SK-N-SH (cell line): ENCODE results near the gene TMEM115. TPM values are rescaled to one million over a fixed set of nuclear protein-coding genes. Genes with fewer than 3 reads are reported as not detected.

Experiments used
- CTCF ChIA-PET: fragments of 300-600, 350-600 bp; formaldehyde crosslinking; extraction: SDS; loops from one replicate; lab custom pipeline; 2021; lab: Yijun Ruan, JAX
- POLR2A ChIA-PET: fragments of 350-600 bp; sonication (Branson Sonifier 250); formaldehyde crosslinking; extraction: SDS; loops from one replicate; lab custom pipeline; 2020; ENCODE audit warnings: antibody characterized with exemption, inconsistent platforms; lab: Yijun Ruan, JAX
- DNase-seq: peaks from one replicate; pipeline ENCODE4 v3.0.0; 2012
- H2AFZ ChIP-seq: fragments of 200-600 bp; sonication (generic); 2 replicates; pipeline ENCODE4 v1.8.1; 2016; ENCODE audit warnings: antibody characterized with exemption, mild to moderate bottlenecking, low read depth
- H3F3A ChIP-seq: fragments of 200-600 bp; sonication (generic); replicated peaks from 2 replicates; pipeline ENCODE3; 2016; ENCODE audit warnings: antibody characterized with exemption, mild to moderate bottlenecking; ENCODE audit not compliant: insufficient read depth
- H3K27ac ChIP-seq, 2 experiments: fragments of 200-500 bp in 1 of 2; fragments of 200-600 bp in 1 of 2; sonication (Bioruptor generic) in 1 of 2; sonication (generic), shearing (Covaris generic) in 1 of 2; 2 replicates each; pipeline versions ENCODE4 v1.5.1 to v1.6.1; 2014 to 2016; ENCODE audit warnings: low read depth in 2 of 2, inconsistent platforms in 1 of 2, low read length in 1 of 2, mild to moderate bottlenecking in 1 of 2, mixed read lengths in 1 of 2
- H3K27me3 ChIP-seq: fragments of 200-600 bp; sonication (generic), shearing (Covaris generic); 2 replicates; pipeline ENCODE4 v1.6.1; 2016; ENCODE audit warnings: mixed run types; ENCODE audit not compliant: insufficient read depth
- H3K36me3 ChIP-seq, 2 experiments: fragments of 200-500 bp in 1 of 2; fragments of 200-600 bp in 1 of 2; sonication (Bioruptor generic) in 1 of 2; sonication (generic) in 1 of 2; replicated peaks in 1 of 2; 2 replicates each; pipeline versions ENCODE3 to v1.5.1; 2014 to 2016; ENCODE audit warnings: low read length in 1 of 2, mild to moderate bottlenecking in 1 of 2; ENCODE audit not compliant: insufficient read depth in 2 of 2, control insufficient read depth in 1 of 2
- H3K4me1 ChIP-seq, 2 experiments: fragments of 200-500 bp in 1 of 2; fragments of 200-600 bp in 1 of 2; sonication (Bioruptor generic) in 1 of 2; sonication (generic), shearing (Covaris generic) in 1 of 2; 2 replicates each; pipeline versions ENCODE4 v1.5.1 to v1.6.1; 2014 to 2016; ENCODE audit warnings: low read depth in 1 of 2, low read length in 1 of 2, mixed run types in 1 of 2; ENCODE audit not compliant: insufficient read depth in 2 of 2, control insufficient read depth in 1 of 2
- H3K4me2 ChIP-seq: fragments of 200-600 bp; sonication (generic), shearing (Covaris generic); 2 replicates; pipeline ENCODE4 v1.6.1; 2017; ENCODE audit warnings: mixed run types
- H3K4me3 ChIP-seq, 2 experiments: fragments of 200-500 bp in 1 of 2; fragments of 200-600 bp in 1 of 2; sonication (Bioruptor generic) in 1 of 2; sonication (generic), shearing (Covaris generic) in 1 of 2; 2 replicates each; pipeline versions ENCODE4 v1.5.1 to v1.8.1; 2014 to 2016; ENCODE audit warnings: low read depth in 2 of 2, inconsistent platforms in 1 of 2, low read length in 1 of 2, mild to moderate bottlenecking in 1 of 2, mixed read lengths in 1 of 2, moderate library complexity in 1 of 2
- H3K79me2 ChIP-seq: fragments of 200-600 bp; sonication (generic); 2 replicates; pipeline ENCODE4 v1.8.1; 2017; ENCODE audit warnings: mild to moderate bottlenecking; ENCODE audit not compliant: insufficient read depth
- H3K9ac ChIP-seq: fragments of 200-600 bp; sonication (generic); 2 replicates; pipeline ENCODE4 v1.6.1; 2017; ENCODE audit warnings: mixed run types
- H3K9me2 ChIP-seq: fragments of 200-600 bp; sonication (generic); 2 replicates; pipeline ENCODE4 v1.6.1; 2017; ENCODE audit warnings: mixed run types
- H3K9me3 ChIP-seq: fragments of 200-600 bp; sonication (generic); 2 replicates; pipeline ENCODE4 v1.6.1; 2017; ENCODE audit warnings: mixed run types, mild to moderate bottlenecking, moderate library complexity
- H4K20me1 ChIP-seq: fragments of 200-600 bp; sonication (generic); 2 replicates; pipeline ENCODE4 v1.6.1; 2017; ENCODE audit warnings: mild to moderate bottlenecking, mixed run types; ENCODE audit not compliant: insufficient read depth
- CHD2 ChIP-seq: fragments of 150-350 bp; IDR thresholded peaks from 2 replicates; pipeline ENCODE4 v1.6.1; 2018; ENCODE audit warnings: low read length; ENCODE audit not compliant: partially characterized antibody
- ELF1 ChIP-seq: IDR thresholded peaks from 2 replicates; pipeline ENCODE4 v1.4.0; 2012
- EP300 ChIP-seq, 2 experiments: IDR thresholded peaks; 2 replicates each; pipeline versions ENCODE4 v1.4.0 to v1.6.1; 2012; ENCODE audit warnings: borderline replicate concordance in 1 of 2, low read depth in 1 of 2, low read length in 1 of 2
- EZH2phosphoT487 ChIP-seq: fragments of 200-600 bp; sonication (generic); IDR thresholded peaks from 2 replicates; pipeline ENCODE4 v1.6.1; 2017; ENCODE audit warnings: low read depth, mixed run types, mild to moderate bottlenecking, antibody characterized with exemption, moderate library complexity, borderline replicate concordance
- FOSL2 ChIP-seq: IDR thresholded peaks from 2 replicates; pipeline ENCODE4 v1.4.0; 2012; ENCODE audit warnings: low read depth, mild to moderate bottlenecking, moderate library complexity, borderline replicate concordance
- FOXM1 ChIP-seq: IDR thresholded peaks from 2 replicates; pipeline ENCODE4 v1.4.0; 2012; ENCODE audit warnings: low read depth, mild to moderate bottlenecking
- GABPA ChIP-seq: IDR thresholded peaks from 2 replicates; pipeline ENCODE4 v1.4.0; 2012; ENCODE audit warnings: low read depth, mild to moderate bottlenecking
- JUND ChIP-seq: IDR thresholded peaks from 2 replicates; pipeline ENCODE4 v1.4.0; 2012
- MEF2A ChIP-seq: IDR thresholded peaks from 2 replicates; pipeline ENCODE4 v1.4.0; 2012; ENCODE audit warnings: low read depth, borderline replicate concordance
- MXI1 ChIP-seq: IDR thresholded peaks from 2 replicates; pipeline ENCODE4 v1.6.1; 2012; ENCODE audit warnings: mild to moderate bottlenecking, low read depth, low read length, improper control_type of control experiment
- RAD21 ChIP-seq: IDR thresholded peaks from 2 replicates; pipeline ENCODE4 v1.6.1; 2012; ENCODE audit warnings: mild to moderate bottlenecking, low read length
- RFX5 ChIP-seq: IDR thresholded peaks from 2 replicates; pipeline ENCODE4 v1.6.1; 2012; ENCODE audit warnings: mild to moderate bottlenecking, improper control_type of control experiment, low read length
- RXRA ChIP-seq: IDR thresholded peaks from 2 replicates; pipeline ENCODE4 v1.4.0; 2012; ENCODE audit warnings: low read depth, mild to moderate bottlenecking, borderline replicate concordance
- SMC3 ChIP-seq: IDR thresholded peaks from 2 replicates; pipeline ENCODE4 v1.6.1; 2012; ENCODE audit warnings: low read depth, low read length, improper control_type of control experiment
- TCF12 ChIP-seq: IDR thresholded peaks from 2 replicates; pipeline ENCODE4 v1.4.0; 2012
- WGBS: methylation state at CpG from one replicate; pipeline ENCODE4 v1.1.6; 2017; ENCODE audit warnings: low lambda C conversion rate; 5-methylcytosine and 5-hydroxymethylcytosine counted together
- polyA plus RNA-seq, 3 experiments: library from polyadenylated mRNA; depleted of rRNA; stranded (reverse); fragments of >200 nt; gene quantifications; 2 replicates each; pipeline ENCODE4 v1.2.3, GENCODE V29; 2012
- TF ChIP-seq, protein P1 (sequence below): fragments of 150-350 bp; IDR thresholded peaks from 2 replicates; pipeline ENCODE4 v1.6.1; 2017; ENCODE audit warnings: antibody characterized with exemption, low read length, low read depth, borderline replicate concordance
- TF ChIP-seq, protein P2 (sequence below): IDR thresholded peaks from 2 replicates; pipeline ENCODE4 v1.4.0; 2012; ENCODE audit warnings: low read depth, borderline replicate concordance
- TF ChIP-seq, protein P3 (sequence below): IDR thresholded peaks from 2 replicates; pipeline ENCODE4 v1.4.0; 2012; ENCODE audit warnings: low read depth, borderline replicate concordance

Gene TMEM115
- polyA plus RNA-seq, 1 of the 3 experiments (the other 2 are of a cell fraction) = 47.8 TPM

DNA sequence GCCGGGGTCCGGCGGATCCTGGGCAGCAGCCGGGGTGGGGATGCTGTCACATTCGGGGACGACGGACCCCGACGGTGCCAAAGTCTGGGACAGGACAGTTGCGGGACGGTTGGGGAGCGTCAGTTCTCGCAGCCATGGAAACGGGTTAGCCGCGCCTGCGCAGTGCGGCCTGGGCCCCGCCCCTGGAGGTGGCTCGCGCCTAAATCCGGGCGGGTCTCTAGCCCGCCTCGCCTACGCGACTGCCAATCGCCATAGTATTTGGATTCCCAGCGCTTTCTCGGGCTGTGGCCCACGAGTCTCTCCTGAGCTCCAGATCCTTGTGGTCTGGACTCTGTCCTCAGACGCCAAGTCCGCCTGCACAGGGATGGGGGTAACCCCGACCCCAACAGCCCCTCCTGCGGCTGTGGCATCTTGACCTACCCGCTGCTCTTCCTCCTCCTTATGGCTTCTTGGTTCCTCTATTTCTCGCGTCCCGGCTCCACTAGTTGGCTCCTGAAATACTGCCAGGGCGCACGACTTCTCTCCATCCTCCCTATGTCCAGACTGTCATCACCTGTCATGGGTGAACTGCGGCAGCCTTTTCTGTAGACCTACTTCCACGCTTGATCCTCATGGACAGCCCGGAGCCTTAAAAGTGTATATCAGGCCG lies 13.6 kb downstream of the TMEM115 start, which contains the start of gene ZMYND10:
Gene ZMYND10 (minus strand): TSS at position 147 of the 649 bp plus-strand sequence. CDS start 153 bp downstream, outside the sequence.
- no peaks in the 10 kb centered on the region for H3K27me3 ChIP-seq
- no peak for TF ChIP-seq JUND
- TF ChIP-seq, all 33 proteins: peak for 0
- H2AFZ ChIP-seq = no peak within 1 kb of the TSS
- no peak within 1 kb of the TSS for H3K4me3 ChIP-seq
- H3K4me1 ChIP-seq = peaks cover 3 to 32% of the 10 kb centered on the region in 2 experiments; a peak in 1 of 4 replicates
- WGBS = 85% methylated on average over 30 of the region's 45 CpGs
- DNase-seq = no peak
- no peaks in the 10 kb centered on the region for H3K9me2 ChIP-seq
- ChIA-PET CTCF (interaction anchor here (1.0 to 6.0 kb wide), 12 partner anchors 11 to 268 kb away, joined by 3 to 45 read pairs (median 10); partner anchors contain the start of gene HYAL1), POLR2A (no interaction called here)
- no peak within 1 kb of the TSS for H3K4me2 ChIP-seq
- H3F3A ChIP-seq = peaks cover 3% of the 10 kb centered on the region
- H3K79me2 ChIP-seq = peaks cover 15% of the 10 kb centered on the region
- H3K27ac ChIP-seq = no peak within 1 kb of the TSS
- H3K9me3 ChIP-seq = no peaks in the 10 kb centered on the region
- no peak within 1 kb of the TSS for H3K9ac ChIP-seq
- H3K36me3 ChIP-seq = peaks cover 0 to 17% of the 10 kb centered on the region in 2 experiments
- no peaks in the 10 kb centered on the region for H4K20me1 ChIP-seq

DNA sequence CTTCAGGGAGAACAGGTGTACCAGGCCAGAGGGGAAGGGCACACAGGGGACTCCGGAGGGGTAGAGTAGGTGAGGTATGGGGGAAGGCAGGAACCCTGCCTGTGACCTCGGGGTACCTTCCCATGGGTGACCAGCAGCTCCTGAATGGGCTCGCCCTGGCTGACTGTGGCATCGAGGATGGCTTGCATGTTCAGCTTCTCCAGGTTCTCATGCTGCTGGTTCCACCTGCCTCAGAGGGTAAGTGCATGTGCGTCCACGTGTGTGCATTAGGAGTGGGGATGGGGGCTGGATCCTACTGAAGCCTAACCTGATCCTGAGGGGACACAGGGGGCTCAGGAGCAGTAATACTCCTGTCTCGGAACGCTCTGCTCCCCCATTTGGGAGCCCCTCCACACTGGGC lies 14.3 kb downstream of the TMEM115 start:
- Histone ChIP-seq H2AFZ (no peak overlapping the region), H3K4me2 (no peak overlapping the region), H3K27ac (no peak overlapping the region), H3K4me1 (peaks cover 3 to 27% of the 10 kb centered on the region in 2 experiments; a peak in 1 of 4 replicates), H4K20me1 (no peaks in the 10 kb centered on the region), H3K9ac (no peak overlapping the region), H3K79me2 (peaks cover 12% of the 10 kb centered on the region), H3K36me3 (peaks cover 0 to 17% of the 10 kb centered on the region in 2 experiments), H3K4me3 (no peak overlapping the region), H3K27me3 (no peaks in the 10 kb centered on the region), H3F3A (peaks cover 3% of the 10 kb centered on the region), H3K9me2 (no peaks in the 10 kb centered on the region), H3K9me3 (no peaks in the 10 kb centered on the region)
- CTCF ChIA-PET = interaction anchor here (0.7 to 4.7 kb wide), 8 partner anchors 11 to 205 kb away, joined by 3 to 29 read pairs (median 4); partner anchors contain the start of gene HYAL1
- POLR2A ChIA-PET = no interaction called here
- TF ChIP-seq GABPA = no peak
- no peak for TF ChIP-seq RFX5
- TF ChIP-seq SMC3 = no peak
- no peak for TF ChIP-seq EZH2phosphoT487
- TF ChIP-seq JUND = no peak
- TF ChIP-seq ELF1 = no peak
- no peak for TF ChIP-seq RXRA
- TF ChIP-seq, protein P1, sequence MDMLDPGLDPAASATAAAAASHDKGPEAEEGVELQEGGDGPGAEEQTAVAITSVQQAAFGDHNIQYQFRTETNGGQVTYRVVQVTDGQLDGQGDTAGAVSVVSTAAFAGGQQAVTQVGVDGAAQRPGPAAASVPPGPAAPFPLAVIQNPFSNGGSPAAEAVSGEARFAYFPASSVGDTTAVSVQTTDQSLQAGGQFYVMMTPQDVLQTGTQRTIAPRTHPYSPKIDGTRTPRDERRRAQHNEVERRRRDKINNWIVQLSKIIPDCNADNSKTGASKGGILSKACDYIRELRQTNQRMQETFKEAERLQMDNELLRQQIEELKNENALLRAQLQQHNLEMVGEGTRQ = no peak
- no peak for TF ChIP-seq CHD2
- TF ChIP-seq, protein P2, sequence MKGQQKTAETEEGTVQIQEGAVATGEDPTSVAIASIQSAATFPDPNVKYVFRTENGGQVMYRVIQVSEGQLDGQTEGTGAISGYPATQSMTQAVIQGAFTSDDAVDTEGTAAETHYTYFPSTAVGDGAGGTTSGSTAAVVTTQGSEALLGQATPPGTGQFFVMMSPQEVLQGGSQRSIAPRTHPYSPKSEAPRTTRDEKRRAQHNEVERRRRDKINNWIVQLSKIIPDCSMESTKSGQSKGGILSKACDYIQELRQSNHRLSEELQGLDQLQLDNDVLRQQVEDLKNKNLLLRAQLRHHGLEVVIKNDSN = no peak
- no peak for TF ChIP-seq TCF12
- TF ChIP-seq EP300 (IDR thresholded peaks at IDR 0.05; ENCODE audit: borderline replicate concordance in 1 of 2, low read depth in 1 of 2, low read length in 1 of 2) = no peak
- TF ChIP-seq, protein P3, sequence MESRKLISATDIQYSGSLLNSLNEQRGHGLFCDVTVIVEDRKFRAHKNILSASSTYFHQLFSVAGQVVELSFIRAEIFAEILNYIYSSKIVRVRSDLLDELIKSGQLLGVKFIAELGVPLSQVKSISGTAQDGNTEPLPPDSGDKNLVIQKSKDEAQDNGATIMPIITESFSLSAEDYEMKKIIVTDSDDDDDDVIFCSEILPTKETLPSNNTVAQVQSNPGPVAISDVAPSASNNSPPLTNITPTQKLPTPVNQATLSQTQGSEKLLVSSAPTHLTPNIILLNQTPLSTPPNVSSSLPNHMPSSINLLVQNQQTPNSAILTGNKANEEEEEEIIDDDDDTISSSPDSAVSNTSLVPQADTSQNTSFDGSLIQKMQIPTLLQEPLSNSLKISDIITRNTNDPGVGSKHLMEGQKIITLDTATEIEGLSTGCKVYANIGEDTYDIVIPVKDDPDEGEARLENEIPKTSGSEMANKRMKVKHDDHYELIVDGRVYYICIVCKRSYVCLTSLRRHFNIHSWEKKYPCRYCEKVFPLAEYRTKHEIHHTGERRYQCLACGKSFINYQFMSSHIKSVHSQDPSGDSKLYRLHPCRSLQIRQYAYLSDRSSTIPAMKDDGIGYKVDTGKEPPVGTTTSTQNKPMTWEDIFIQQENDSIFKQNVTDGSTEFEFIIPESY = no peak
- no peak for TF ChIP-seq MEF2A
- TF ChIP-seq RAD21 = no peak
- TF ChIP-seq FOSL2 = no peak
- no peak for TF ChIP-seq MXI1
- TF ChIP-seq FOXM1 = no peak
- 100% methylated on average over 1 of the region's 8 CpGs for WGBS
- DNase-seq = no peak
